Eye (tissue), 1 donor: ENCODE results near the gene ROBO2.

Experiments
- DNase-seq: peaks from one replicate; pipeline ENCODE4 v3.0.0-alpha.2; 2015

The ROBO2 gene

GRCh38 chr3:77052051-77052501 lies 12.2 kb downstream of the ROBO2 start:
- DNase-seq: no peak

GRCh38 chr3:77052733-77053670 lies 13.1 kb downstream of the ROBO2 start:
- DNase-seq: no peak

GRCh38 chr3:77053795-77054194 lies 13.9 kb downstream of the ROBO2 start:
- DNase-seq: peak; percentile 29

- DNase-seq: no peak
These were observed 16.0 kb downstream of the ROBO2 start for GRCh38 chr3:77055841-77056341.

- DNase-seq: no peak
These were observed 19.5 kb downstream of the ROBO2 start for GRCh38 chr3:77059354-77059753.

- DNase-seq: no peak
These were observed 23.5 kb downstream of the ROBO2 start for GRCh38 chr3:77063423-77063822.

GRCh38 chr3:77065750-77066149 lies 25.9 kb downstream of the ROBO2 start:
- DNase-seq: no peak

- no peak for DNase-seq
These were observed 26.9 kb downstream of the ROBO2 start for GRCh38 chr3:77066829-77067228.

- DNase-seq: no peak
These were observed 28.9 kb downstream of the ROBO2 start for GRCh38 chr3:77068808-77069207.

GRCh38 chr3:77071364-77071763 lies 31.5 kb downstream of the ROBO2 start:
- no peak for DNase-seq

GRCh38 chr3:77071809-77072208 lies 31.9 kb downstream of the ROBO2 start:
- DNase-seq: no peak

GRCh38 chr3:77072232-77072631 lies 32.3 kb downstream of the ROBO2 start:
- DNase-seq: no peak

GRCh38 chr3:77078279-77078678 lies 38.4 kb downstream of the ROBO2 start:
- DNase-seq: no peak

- peak; percentile 37 for DNase-seq
These were observed 40.2 kb downstream of the ROBO2 start for GRCh38 chr3:77079988-77080610.

GRCh38 chr3:77081240-77081661 lies 41.4 kb downstream of the ROBO2 start:
- DNase-seq: peak; percentile 70

- DNase-seq: no peak
These were observed 44.6 kb downstream of the ROBO2 start for GRCh38 chr3:77084511-77084910.

- no peak for DNase-seq
These were observed 46.5 kb downstream of the ROBO2 start for GRCh38 chr3:77086408-77086807.

GRCh38 chr3:77091809-77092208 lies 51.9 kb downstream of the ROBO2 start:
- DNase-seq: no peak

- no peak for DNase-seq
These were observed 53.2 kb downstream of the ROBO2 start for GRCh38 chr3:77093101-77093500.

- DNase-seq: no peak
These were observed 56.2 kb downstream of the ROBO2 start for GRCh38 chr3:77096145-77096544.

GRCh38 chr3:77096966-77097890 lies 57.3 kb downstream of the ROBO2 start:
- no peak for DNase-seq

- DNase-seq: peak; percentile 85
These were observed 63.3 kb downstream of the ROBO2 start for GRCh38 chr3:77102951-77103769.
